GM12891 (cell line): ENCODE measurements around the gene CABP1.

ENCODE experiments used
- DNase-seq: peaks from one replicate; pipeline ENCODE4 v3.0.0; 2011; ENCODE audit warnings: low spot score; ENCODE audit not compliant: insufficient read length
- FAIRE-seq: peaks from 2 replicates; lab custom pipeline; 2011; peaks lifted over from hg19 to GRCh38; lab: Jason Lieb, UNC
- PAX5 ChIP-seq: IDR thresholded peaks from 2 replicates; pipeline ENCODE4 v1.6.1; 2011; ENCODE audit warnings: low read length, moderate library complexity, mild to moderate bottlenecking; ENCODE audit not compliant: insufficient read depth, severe bottlenecking
- POLR2A ChIP-seq: IDR thresholded peaks from 2 replicates; pipeline ENCODE4 v1.6.1; 2011; ENCODE audit warnings: low read depth, low read length, control low read depth
- POLR2AphosphoS5 ChIP-seq: IDR thresholded peaks from 2 replicates; pipeline ENCODE4 v1.6.1; 2011; ENCODE audit warnings: low read depth, low read length, control low read depth
- POU2F2 ChIP-seq: IDR thresholded peaks from 2 replicates; pipeline ENCODE4 v1.6.1; 2011; ENCODE audit warnings: low read depth, mild to moderate bottlenecking, control low read depth, low read length, moderate library complexity
- SPI1 ChIP-seq: IDR thresholded peaks from 2 replicates; pipeline ENCODE4 v1.6.1; 2011; ENCODE audit warnings: low read depth, low read length, control low read depth
- TAF1 ChIP-seq: IDR thresholded peaks from 2 replicates; pipeline ENCODE4 v1.6.1; 2011; ENCODE audit warnings: low read depth, low read length, control low read depth

Gene CABP1

DNA sequence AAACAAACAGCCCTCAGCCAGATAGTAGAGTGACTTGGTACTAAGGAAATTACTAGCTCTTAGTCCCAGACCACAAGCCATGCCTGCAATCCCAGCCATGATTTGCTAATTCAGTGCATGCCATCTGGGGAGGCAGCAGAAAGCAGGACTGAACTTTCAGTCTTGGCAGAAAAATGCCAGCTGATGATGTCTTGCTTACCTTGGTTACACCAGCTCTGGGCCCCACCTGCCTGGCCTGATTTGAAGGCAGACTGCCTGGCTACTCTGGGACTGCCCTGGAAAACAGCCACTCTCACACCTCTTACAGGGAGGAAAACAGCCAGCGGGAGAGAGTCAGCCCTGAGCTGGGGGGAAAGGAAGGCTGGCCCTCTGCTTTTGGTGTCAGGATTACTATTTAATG, 65.2 kb downstream of the CABP1 start:
- TF ChIP-seq POLR2A (no peak), TAF1 (no peak), PAX5 (no peak), POU2F2 (no peak), SPI1 (no peak), POLR2AphosphoS5 (no peak)
- DNase-seq (no peak), FAIRE-seq (no peak)

GRCh38 chr12:120706029-120706428, 65.6 kb downstream of the CABP1 start:
- no peak for DNase-seq
- no peak for FAIRE-seq

DNA sequence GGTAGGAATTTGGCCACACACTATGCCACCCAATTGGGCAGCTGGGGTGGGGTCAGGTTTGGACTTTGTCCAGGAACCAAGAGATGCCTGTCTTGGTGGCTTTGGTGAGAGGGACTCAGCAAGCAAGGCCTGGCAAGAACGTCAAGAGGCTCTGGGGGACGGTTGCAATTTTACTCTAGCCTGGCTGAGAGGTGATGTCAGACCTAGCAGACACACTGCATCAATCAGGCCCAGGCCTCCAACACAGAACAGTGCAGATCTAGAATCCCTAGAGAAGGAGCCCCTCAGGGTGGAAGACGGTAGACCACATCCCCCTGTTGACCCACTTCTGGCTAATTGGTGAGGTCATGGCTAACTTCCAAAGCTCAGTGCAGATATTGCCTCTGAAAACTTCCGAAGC, 68.2 kb downstream of the CABP1 start:
- no peak for TF ChIP-seq POLR2A
- DNase-seq (no peak), FAIRE-seq (no peak)

More at GRCh38 chr12:120706029-120706428, 65.6 kb downstream of the CABP1 start:
- TF ChIP-seq POLR2A (no peak), SPI1 (no peak), POU2F2 (no peak), TAF1 (no peak), POLR2AphosphoS5 (no peak)

DNA sequence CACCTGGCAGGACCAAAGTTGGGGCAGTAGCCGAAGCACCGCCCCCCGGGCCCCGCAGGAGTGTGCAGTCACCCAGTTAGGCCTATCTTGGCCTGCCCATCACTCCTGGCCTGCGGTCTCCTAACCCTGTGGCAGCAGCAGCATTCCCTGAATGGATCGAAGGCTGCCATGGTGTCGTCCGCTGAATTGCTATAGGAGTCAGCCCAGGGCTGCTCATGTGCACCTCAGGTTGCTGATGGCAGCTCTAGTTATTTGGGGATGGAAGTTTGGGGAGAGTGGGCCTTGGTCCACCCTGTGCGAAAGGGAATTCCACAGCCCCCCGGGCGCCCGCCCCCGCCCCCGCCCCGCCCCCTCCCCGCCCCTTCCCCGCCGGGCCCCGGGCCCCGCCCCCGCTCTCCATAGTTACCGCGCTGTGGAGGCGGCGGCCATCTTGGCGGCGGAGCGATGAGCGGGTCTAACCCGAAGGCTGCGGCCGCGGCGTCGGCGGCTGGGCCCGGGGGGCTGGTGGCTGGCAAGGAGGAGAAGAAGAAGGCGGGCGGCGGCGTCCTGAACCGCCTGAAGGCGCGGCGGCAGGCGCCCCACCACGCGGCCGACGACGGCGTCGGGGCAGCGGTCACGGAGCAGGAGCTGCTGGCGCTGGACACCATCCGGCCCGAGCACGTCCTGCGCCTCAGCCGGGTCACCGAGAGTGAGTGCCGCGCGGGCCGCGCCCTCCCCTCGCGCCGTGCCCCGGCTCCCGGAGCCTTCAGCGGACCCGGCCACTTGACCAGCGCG, 69.8 kb downstream of the CABP1 start, which contains the start of gene UNC119B:
UNC119B (plus strand) TSS at position 428 of the 774 bp plus-strand sequence; CDS start at position 445, 17 bp downstream.
- DNase-seq: peak; percentile 86
- peak; percentile 48 for FAIRE-seq
- TF ChIP-seq SPI1: no peak
- TF ChIP-seq POLR2AphosphoS5: no peak
- TF ChIP-seq POLR2A: no peak
- no peak for TF ChIP-seq POU2F2
- no peak for TF ChIP-seq TAF1
- TF ChIP-seq PAX5: no peak

GRCh38 chr12:120710805-120711296, 70.4 kb downstream of the CABP1 start:
- no peak for TF ChIP-seq POU2F2
- TF ChIP-seq POLR2AphosphoS5: no peak
- TF ChIP-seq POLR2A: no peak
- no peak for TF ChIP-seq PAX5
- TF ChIP-seq TAF1: no peak
- no peak for TF ChIP-seq SPI1
- peak; percentile 38 for FAIRE-seq
- peak; percentile 30 for DNase-seq

- TF ChIP-seq POU2F2 (no peak), SPI1 (no peak), TAF1 (no peak), PAX5 (no peak), POLR2AphosphoS5 (no peak), POLR2A (no peak)
- peak; percentile 5 for FAIRE-seq
- no peak for DNase-seq
Measured at GRCh38 chr12:120711411-120711810, 71.0 kb downstream of the CABP1 start.

GRCh38 chr12:120712610-120713009, 72.2 kb downstream of the CABP1 start:
- TF ChIP-seq POU2F2 (no peak), POLR2AphosphoS5 (no peak), SPI1 (no peak), PAX5 (no peak), POLR2A (no peak), TAF1 (no peak)
- FAIRE-seq (no peak), DNase-seq (no peak)

- TF ChIP-seq TAF1: no peak
- no peak for TF ChIP-seq POU2F2
- TF ChIP-seq PAX5: no peak
- TF ChIP-seq POLR2AphosphoS5: no peak
- no peak for TF ChIP-seq POLR2A
- TF ChIP-seq SPI1: no peak
- FAIRE-seq (peak; percentile 86), DNase-seq (peak; percentile 50)
Measured at GRCh38 chr12:120713861-120714482, 73.5 kb downstream of the CABP1 start.
